Brain microvascular endothelial cell (primary cell): ENCODE measurements around the gene LIX1.
"Not testable (repeated sequence)": the region's sequence is repeated elsewhere in the genome, so short reads cannot be mapped to it uniquely, and the experiment has no call there.

Source experiments
- DNase-seq: peaks from one replicate; pipeline ENCODE4 v3.0.0-alpha.2; 2020
- H3K27ac ChIP-seq: fragments of 250-450 bp; sonication (Bioruptor Pico); 2 replicates; pipeline ENCODE4 v1.5.1; 2020; ENCODE audit warnings: mild to moderate bottlenecking, moderate library complexity
- H3K27me3 ChIP-seq: fragments of 250-450 bp; sonication (Bioruptor Pico); replicated peaks from 2 replicates; pipeline ENCODE4 v1.5.1; 2020; ENCODE audit warnings: mild to moderate bottlenecking
- H3K36me3 ChIP-seq: fragments of 250-450 bp; sonication (Bioruptor Pico); replicated peaks from 2 replicates; pipeline ENCODE4 v1.5.1; 2020; ENCODE audit warnings: mild to moderate bottlenecking
- H3K4me3 ChIP-seq: 2 replicates; pipeline ENCODE4 v1.5.1; 2011; ENCODE audit warnings: low read depth, mild to moderate bottlenecking, control low read depth, low read length, moderate library complexity
- CTCF ChIP-seq: IDR thresholded peaks from 2 replicates; pipeline ENCODE4 v1.5.1; 2011; ENCODE audit warnings: low read depth, mild to moderate bottlenecking, moderate library complexity, low read length, control low read depth, inconsistent platforms; ENCODE audit errors: missing control alignments
- in situ Hi-C: cut with HindIII; loops from 2 replicates; pipeline ENCODE4 v1.10.0; 2017; ENCODE audit warnings: low sequenced_read_pairs, low pct_ligation_motif_present

The LIX1 gene

GRCh38 chr5:97142521-97143254 lies at the start of gene LIX1:
Gene LIX1, minus strand, starts transcription at chr5:97142611. Its CDS starts 35 bp downstream, at chr5:97142576.
- Histone ChIP-seq H3K27ac (no peak within 1 kb of the TSS), H3K36me3 (no peaks in the 10 kb centered on the region), H3K27me3 (no peaks in the 10 kb centered on the region), H3K4me3 (no peak within 1 kb of the TSS)
- in situ Hi-C loops = no loop called here
- TF ChIP-seq CTCF = peak; percentile 74
- peak; percentile 47 for DNase-seq

GRCh38 chr5:97191893-97192292 lies 49.5 kb upstream of the LIX1 start:
- no peak overlapping the region for H3K27ac ChIP-seq
- H3K36me3 ChIP-seq = no peaks in the 10 kb centered on the region
- no peak for TF ChIP-seq CTCF
- no peak overlapping the region for H3K4me3 ChIP-seq
- no peaks in the 10 kb centered on the region for H3K27me3 ChIP-seq
- no peak for DNase-seq
- in situ Hi-C loops = no loop called here

- DNase-seq, H3K27me3 ChIP-seq, H3K27ac ChIP-seq, H3K4me3 ChIP-seq, in situ Hi-C loops, H3K36me3 ChIP-seq: not testable (repeated sequence)
These were observed 47.1 kb upstream of the LIX1 start for GRCh38 chr5:97189523-97189922.

- no peak for DNase-seq
- Histone ChIP-seq H3K27ac (peak overlapping the region; percentile 94), H3K4me3 (peak overlapping the region; percentile 98), H3K36me3 (peaks cover 6% of the 10 kb centered on the region), H3K27me3 (no peaks in the 10 kb centered on the region)
- TF ChIP-seq CTCF = no peak
- in situ Hi-C loops = no loop called here
These were observed 41.5 kb upstream of the LIX1 start for GRCh38 chr5:97183930-97184213.

GRCh38 chr5:97183100-97183929 lies 40.9 kb upstream of the LIX1 start, which contains the start of gene RIOK2:
Gene RIOK2, minus strand, starts transcription at chr5:97183247. Its CDS starts 56 bp downstream, at chr5:97183191.
- in situ Hi-C loops = no loop called here
- H3K27me3 ChIP-seq = no peaks in the 10 kb centered on the region
- no peak for TF ChIP-seq CTCF
- peaks cover 9% of the 10 kb centered on the region for H3K36me3 ChIP-seq
- DNase-seq = peak; percentile 96
- peak within 1 kb of the TSS; percentile 98 for H3K4me3 ChIP-seq
- H3K27ac ChIP-seq = peak within 1 kb of the TSS; percentile 94

GRCh38 chr5:97182571-97183099 lies 40.2 kb upstream of the LIX1 start:
- in situ Hi-C loops = no loop called here
- peak; percentile 11 for DNase-seq

More at GRCh38 chr5:97182571-97183099, 40.2 kb upstream of the LIX1 start:
- Histone ChIP-seq H3K27ac (peak overlapping the region; percentile 94), H3K36me3 (peaks cover 13% of the 10 kb centered on the region), H3K27me3 (no peaks in the 10 kb centered on the region), H3K4me3 (peak overlapping the region; percentile 98)
- TF ChIP-seq CTCF = no peak
